ENCODE data around the gene E2F2.

E2F2 gene

GRCh38 chr1:23530747-23531561 is at the start of gene E2F2:
Gene E2F2, minus strand, starts transcription at chr1:23531233. Its CDS starts 440 bp downstream, at chr1:23530793.
- no peak for DNase-seq (ENCODE audit: low read depth)

- no peak for DNase-seq (ENCODE audit: low read depth)
Measured at GRCh38 chr1:23578997-23579363, 47.9 kb upstream of the E2F2 start.

- no peak for DNase-seq (ENCODE audit: low read depth)
Measured at GRCh38 chr1:23578311-23578996, 47.4 kb upstream of the E2F2 start.

- DNase-seq (ENCODE audit: low read depth): peak; percentile 81
Measured at GRCh38 chr1:23577056-23578004, 46.3 kb upstream of the E2F2 start.

- no peak for DNase-seq (ENCODE audit: low read depth)
Measured at GRCh38 chr1:23576338-23577055, 45.5 kb upstream of the E2F2 start.

GRCh38 chr1:23575226-23575810 is 44.3 kb upstream of the E2F2 start:
- DNase-seq (ENCODE audit: low read depth): no peak

GRCh38 chr1:23574265-23574754 is 43.3 kb upstream of the E2F2 start:
- DNase-seq (ENCODE audit: low read depth): no peak

- no peak for DNase-seq (ENCODE audit: low read depth)
Measured at GRCh38 chr1:23573574-23574182, 42.6 kb upstream of the E2F2 start.

- DNase-seq (ENCODE audit: low read depth): no peak
Measured at GRCh38 chr1:23571465-23571864, 40.4 kb upstream of the E2F2 start.

- DNase-seq (ENCODE audit: low read depth): no peak
Measured at GRCh38 chr1:23570001-23570691, 39.1 kb upstream of the E2F2 start.

- no peak for DNase-seq (ENCODE audit: low read depth)
Measured at GRCh38 chr1:23568608-23569383, 37.8 kb upstream of the E2F2 start.

GRCh38 chr1:23567996-23568607 is 37.1 kb upstream of the E2F2 start:
- no peak for DNase-seq (ENCODE audit: low read depth)

- no peak for DNase-seq (ENCODE audit: low read depth)
Measured at GRCh38 chr1:23567629-23567995, 36.6 kb upstream of the E2F2 start.

- no peak for DNase-seq (ENCODE audit: low read depth)
Measured at GRCh38 chr1:23566304-23566703, 35.3 kb upstream of the E2F2 start.

GRCh38 chr1:23565776-23566175 is 34.7 kb upstream of the E2F2 start:
- DNase-seq (ENCODE audit: low read depth): no peak

GRCh38 chr1:23564529-23565122 is 33.6 kb upstream of the E2F2 start:
- DNase-seq (ENCODE audit: low read depth): no peak

- DNase-seq (ENCODE audit: low read depth): no peak
Measured at GRCh38 chr1:23563755-23564374, 32.8 kb upstream of the E2F2 start.

GRCh38 chr1:23563003-23563402 is 32.0 kb upstream of the E2F2 start:
- DNase-seq (ENCODE audit: low read depth): no peak
